ENCODE measurements around the gene RGL2.
"Not testable (repeated sequence)": the region's sequence is repeated elsewhere in the genome, so short reads cannot be mapped to it uniquely, and the experiment has no call there.

RGL2 gene

DNA sequence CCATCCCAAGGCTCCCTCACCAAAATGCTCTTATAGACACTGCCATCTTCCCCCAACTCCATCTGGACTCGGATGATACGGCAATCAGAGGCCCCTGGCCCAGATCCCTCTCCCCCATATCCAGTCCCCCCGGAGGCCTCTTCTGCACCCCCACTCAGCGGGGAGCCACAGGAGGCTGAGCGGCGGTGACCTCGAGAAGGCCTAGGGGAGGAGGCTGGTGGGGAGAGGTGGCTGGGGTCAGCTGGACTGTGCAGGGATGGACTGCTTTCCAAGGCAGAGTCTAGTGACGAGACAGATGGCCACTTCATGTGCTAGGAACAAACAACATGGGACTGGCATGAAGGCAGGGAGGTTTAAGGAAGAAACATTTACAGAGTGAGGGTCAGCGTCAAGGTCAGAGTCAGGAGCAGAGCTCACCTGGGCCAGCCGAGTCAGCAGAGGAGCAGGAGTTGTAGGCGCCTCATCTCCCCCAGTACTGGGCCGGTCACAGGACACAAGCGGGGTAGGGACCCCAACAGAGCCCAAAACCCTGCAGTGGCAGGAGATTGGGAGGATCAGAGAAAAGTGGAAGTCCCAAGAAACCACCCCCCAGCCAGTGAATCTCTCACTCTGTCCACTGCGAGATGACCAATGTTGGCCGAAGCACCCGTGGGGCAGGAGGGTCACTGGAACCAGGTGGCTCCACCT, 5.6 kb downstream of the RGL2 start:
- DNase-seq = no peak

DNA sequence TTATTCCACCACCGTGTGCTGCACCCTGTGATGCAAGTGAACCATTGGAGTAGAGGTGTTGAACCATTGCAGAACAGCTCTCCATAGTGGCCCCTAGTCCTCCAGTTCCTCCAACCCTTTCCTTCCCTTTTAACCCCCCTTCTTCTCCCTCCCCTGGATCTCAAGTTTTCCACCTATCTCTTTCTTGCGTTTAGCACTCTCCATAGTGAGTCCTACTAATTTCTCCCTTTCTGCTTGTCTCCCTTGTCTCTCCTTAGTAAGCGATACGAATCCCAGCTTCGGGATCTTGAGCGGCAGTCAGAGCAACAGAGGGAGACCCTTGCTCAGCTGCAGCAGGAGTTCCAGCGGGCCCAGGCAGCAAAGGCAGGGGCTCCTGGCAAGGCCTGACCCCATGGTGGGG, 8.3 kb downstream of the RGL2 start:
- no peak for DNase-seq

DNA sequence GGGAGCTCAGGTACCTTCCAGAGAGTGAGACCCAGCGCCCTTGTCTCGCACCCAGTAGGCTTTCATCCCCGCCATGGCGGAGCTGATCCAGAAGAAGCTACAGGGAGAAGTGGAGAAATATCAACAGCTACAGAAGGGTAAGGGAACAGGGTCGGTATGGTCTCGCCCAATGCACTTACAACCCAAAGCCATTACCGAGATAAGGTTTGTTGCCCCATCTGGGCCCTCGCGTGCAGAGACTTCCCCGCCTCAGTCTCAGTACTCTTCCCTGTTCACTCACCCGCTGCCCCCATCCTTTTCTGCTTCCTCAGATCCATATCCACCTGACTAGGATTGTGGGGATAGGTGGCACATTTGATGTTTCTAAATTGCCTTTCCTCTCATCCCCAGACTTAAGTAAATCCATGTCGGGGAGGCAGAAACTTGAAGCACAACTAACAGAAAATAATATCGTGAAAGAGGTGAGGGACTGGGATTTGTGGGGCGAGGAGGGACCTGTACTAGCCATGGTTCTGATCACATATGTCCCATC, 8.9 kb downstream of the RGL2 start:
- DNase-seq = no peak

DNA sequence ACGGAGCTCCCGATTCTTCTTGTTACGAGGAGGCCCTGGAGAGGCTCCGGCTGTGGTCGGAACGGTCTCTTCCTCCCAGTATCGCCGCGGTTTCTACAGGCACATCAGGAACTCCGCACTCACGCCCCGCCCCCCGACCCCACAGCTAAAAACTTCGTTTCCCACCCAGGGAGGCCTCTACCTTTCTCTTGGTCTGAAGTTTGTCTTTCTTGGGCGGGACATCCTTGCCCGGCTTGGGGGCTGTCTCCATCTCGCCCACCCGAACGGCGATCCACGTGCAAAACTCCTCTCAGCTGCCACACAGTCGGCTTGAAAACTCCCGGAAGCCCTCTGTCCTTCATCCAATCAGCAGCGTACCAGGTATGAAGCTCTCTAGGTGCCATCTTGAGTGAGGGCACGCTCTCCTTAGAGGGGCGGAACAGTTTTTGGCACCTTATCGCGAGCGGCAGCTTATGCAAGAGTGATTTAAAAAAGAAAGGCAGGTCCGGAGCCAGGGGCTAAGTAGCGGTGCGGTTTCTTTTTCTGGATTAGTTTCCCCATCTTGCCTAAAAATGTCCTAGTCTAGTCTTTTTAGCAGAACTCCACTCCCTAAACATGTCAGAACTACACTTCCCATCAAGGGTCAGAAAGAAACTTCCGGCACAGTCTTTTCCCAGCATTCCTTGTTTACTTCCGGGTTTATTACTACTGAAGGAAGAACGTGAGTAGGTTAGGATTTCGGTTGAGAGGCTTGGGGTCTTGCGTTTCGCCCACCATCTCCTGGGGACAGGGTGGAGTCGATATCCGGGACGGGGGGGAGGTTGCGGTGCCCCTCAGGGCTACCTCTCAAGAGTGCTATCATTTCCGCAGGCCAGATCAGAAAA, 9.6 kb downstream of the RGL2 start, which contains the start of the genes PFDN6 and WDR46:
Gene PFDN6 (plus strand): TSS at position 681 of the 863 bp plus-strand sequence. CDS start 256 bp downstream, outside the sequence.
Gene WDR46 (minus strand): TSS at position 319 of the 863 bp plus-strand sequence. CDS start 69 bp downstream, at position 250.
- peak; percentile 98 for DNase-seq

DNA sequence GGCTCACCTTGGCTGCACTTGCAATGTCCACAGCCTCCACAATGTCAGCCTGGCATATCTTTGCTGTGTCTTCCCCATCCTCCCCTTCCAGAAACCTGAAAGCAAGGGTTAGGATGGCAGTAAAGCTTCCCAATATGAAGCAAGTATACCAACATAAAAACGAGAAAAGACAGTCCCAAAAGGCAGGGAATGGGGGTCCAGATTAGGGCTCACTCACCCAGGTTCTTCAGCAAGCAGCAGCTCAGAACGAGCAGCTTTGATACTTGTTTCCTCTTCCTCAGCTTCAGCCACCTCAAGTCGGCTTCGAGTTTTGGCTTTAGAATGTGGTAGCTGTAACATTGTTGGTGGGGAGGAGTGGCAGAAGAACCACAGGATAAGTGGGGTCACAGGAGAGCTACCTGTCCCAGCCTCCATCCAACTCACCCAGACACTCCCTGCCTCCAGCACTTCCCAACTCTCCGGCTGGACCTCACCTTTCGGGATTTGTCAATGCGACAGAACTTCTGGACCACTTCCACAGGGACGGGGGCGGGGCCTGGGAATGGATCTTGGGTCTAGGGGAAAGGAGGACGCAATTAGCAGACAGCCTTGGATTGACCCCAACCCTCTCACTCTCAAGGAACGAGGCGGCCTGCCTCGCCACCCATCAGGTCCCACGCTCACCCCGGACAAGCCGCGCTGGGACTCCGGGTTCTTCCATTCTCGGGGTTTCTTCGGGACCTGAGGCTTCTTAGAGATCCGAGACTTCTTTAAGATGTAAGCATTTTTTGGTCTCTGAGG, 10.4 kb downstream of the RGL2 start:
- no peak for DNase-seq

DNA sequence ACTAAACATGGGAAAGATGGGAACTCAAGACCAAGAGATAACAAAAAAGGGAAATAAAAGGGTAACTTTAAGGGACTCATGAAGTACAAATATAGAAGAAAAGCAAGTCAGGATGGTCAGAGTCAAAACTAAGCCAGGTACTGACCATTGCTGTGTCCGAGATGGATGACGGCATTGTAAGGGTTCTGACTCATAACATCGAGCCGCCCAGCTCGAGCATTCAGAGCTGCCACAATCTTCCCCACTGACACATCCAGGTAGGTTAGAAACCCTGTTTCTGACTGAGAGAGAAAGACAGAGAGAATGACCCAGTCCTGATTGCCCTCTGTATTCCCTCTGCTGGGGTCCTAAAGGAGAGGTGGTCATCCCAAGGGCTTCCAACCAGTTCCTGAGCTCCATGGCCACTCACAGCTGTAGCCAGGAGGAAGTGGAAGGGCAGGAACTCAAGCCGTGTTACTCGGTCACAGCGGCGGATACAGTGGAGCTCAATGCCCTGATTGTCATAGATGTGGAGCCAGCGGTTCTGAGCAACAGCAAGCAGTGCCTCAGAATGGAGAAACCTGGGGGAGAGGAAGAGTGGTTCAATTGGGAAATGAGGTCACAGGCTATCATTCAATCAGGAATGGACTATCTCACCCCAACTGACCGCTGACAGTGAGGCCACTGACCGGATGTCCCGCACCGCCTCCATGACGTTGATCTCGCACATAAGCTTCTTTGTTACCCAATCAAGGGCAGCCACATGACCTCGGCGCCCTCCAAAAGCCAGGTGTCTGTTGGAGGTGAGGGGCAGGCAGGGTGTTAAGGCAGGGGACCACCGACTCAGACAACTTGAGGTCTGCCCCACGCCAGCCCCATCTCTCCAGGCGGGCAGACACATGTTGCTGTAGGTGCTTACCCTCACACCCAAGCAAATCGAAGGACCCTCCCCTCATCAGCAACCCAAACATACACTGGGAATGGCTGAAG, 11.5 kb downstream of the RGL2 start:
- DNase-seq = no peak

DNA sequence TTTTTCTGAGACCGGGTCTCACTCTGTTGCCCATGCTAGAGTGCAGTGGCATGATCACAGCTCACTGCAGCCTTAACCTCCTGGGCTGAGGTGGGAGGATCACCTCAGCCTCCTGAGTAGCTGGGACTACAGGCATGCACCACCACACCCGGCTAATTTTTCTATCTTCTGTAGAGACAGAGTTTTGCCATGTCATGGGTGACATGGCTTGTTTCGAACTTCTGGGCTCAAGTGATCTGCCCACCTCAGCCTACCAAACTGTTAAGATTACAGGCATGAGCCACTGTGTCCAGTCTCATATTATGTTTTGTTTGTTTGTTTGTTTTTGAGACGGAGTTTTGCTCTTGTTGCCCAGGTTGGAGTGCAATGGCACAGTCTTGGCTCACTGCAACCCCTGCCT, 13.5 kb downstream of the RGL2 start:
- DNase-seq = not testable (repeated sequence)

DNA sequence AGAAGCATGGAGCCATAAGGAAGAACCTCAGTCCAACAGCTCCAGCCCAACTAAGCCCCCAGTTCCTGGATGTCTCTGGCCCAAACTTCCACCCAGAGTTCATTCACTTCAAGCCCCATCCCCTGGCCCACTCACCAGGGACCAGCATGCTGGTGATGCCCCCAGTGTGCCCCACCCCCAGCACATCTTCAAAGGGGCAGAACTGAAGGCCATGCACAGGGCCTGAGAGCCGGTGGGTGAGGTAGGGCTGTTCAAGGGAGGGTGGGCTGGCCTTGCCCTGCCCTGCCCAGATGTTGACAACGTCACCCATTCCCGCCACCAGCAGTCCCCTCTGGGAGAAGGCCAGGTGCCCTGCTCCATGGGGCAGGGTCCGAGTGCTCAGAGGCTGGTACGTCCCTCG, 18.2 kb downstream of the RGL2 start:
- no peak for DNase-seq

DNA sequence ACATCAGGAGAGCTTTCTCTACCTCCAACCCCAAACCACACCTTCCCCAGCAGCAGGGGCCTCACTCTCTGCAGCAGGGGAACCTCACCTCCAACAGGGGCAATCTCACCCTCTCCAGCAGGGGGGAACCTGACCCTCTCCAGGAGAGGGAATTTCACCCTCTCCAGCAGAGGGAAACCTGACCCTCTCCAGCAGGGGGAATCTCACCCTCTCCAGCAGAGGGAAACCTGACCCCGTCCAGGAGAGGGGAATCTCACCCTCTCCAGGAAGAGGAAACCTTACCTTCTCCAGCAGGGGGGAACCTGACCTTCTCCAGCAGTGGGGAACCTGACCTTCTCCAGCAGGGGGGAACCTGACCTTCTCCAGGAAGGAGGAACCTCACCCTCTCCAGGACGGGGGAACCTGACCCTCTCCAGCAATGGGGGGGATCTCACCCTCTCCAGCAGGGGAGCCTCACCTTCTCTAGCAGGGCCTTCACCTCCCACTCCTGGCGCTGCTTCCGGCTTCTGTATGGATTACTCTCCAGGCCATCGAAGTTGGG, 18.7 kb downstream of the RGL2 start:
- DNase-seq = no peak

DNA sequence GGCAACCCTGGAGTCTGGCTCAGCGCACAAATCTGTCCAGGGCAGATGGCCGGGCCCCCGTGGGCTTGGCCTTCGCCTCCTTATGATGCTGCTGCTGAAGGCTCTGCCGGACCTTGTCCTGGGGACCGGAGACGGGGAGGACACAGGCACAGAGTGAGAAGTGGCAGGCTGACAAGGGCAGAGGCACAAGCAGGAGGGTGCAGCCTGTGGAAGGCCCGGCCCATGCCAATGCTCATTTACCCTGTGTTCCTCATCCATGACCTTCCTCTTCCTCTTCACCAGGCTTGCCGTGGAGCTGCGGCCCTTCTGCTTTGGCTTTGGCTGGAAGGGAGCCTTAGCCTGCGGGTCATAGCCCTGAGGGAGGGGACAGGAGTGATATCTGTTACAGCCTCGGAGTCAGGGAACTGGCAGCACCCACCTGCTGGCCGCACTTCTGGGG, 19.5 kb downstream of the RGL2 start:
- DNase-seq = no peak

DNA sequence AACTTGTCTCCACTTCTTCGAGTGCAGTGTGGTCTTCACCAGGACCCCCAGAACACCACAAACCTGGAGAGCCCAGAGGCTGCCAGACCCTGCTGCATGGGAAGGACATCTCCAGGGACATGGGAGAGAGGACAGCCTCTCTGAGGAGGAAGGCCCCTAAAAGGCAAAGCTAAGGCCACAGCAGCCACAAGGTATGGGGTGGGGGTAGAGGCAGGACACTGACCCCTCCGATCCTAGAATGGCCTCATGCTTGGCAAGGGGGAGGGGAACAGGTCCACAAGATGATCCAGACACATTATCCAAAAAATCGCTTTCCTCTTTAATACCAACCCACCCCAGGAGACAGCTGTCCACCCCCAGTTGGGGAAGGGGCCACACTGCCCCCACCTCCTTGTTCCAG, 19.9 kb downstream of the RGL2 start:
- no peak for DNase-seq

DNA sequence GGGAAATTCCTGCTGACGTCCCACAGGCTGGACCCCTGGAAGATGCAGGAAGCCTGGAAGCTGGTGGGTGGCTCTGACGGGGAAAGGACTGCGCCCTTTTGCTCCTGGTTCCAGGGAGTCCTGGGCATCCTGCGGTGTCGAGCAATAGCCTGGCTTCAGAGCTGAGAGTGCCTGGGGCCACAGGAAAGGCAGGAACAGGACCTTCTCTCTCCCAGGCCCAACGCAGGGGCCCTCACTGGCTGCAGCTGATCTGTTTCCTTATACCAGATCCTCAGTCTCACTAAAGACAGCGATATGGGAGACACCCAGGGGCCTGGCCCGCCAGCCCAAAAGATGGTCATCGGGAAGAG, 20.4 kb downstream of the RGL2 start:
- no peak for DNase-seq

DNA sequence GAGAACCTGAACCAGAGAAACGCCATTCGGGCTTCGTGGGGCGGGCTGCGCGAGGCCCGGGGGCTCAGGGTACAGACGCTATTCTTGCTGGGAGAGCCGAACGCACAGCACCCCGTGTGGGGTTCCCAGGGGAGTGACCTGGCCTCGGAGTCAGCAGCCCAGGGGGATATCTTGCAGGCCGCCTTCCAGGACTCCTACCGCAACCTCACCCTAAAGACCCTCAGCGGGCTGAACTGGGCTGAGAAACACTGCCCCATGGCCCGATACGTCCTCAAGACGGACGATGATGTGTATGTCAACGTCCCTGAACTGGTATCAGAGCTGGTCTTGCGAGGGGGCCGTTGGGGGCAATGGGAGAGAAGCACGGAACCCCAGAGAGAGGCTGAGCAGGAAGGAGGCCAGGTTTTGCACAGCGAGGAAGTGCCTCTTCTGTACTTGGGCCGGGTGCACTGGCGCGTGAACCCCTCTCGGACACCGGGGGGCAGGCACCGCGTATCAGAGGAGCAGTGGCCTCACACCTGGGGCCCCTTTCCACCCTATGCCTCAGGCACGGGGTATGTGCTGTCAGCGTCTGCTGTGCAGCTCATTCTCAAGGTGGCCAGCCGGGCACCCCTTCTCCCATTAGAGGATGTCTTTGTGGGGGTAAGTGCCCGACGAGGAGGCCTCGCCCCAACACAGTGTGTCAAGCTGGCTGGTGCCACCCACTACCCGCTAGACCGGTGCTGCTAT, 20.9 kb downstream of the RGL2 start:
- DNase-seq = no peak

DNA sequence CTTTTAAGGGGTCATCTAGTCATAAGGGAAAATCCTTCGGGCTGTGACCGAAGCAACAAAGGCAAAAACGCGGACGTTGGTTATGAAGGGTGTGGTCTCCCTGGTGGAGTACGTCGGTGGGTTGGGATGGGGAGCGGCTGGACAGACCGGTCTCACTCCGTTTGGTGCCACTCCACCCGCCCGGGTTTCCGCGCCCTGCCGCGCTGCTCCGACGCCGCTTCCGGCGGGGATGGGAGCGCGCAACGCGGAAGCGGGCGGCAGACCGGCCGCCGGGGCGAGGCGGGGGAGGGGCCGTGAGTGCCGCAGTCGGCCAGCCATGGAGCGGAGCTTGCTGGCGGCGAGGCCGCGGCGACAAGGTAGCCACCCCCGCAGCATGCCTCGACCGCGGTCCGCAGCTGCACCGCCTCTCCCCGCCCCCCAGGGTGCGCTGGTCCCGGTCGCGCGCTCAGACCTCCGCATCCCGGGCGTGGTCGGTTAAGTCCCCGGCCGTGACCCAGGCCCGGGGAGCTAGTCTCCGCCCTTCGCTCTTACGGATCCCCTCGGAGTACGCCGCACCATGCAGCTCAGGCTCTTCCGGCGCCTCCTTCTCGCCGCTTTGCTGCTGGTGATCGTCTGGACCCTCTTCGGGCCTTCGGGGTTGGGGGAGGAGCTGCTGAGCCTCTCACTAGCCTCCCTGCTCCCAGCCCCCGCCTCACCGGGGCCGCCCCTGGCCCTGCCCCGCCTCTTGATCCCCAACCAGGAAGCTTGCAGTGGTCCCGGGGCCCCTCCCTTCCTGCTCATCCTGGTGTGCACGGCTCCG, 21.7 kb downstream of the RGL2 start, which contains the start of gene B3GALT4:
Gene B3GALT4 (plus strand): TSS at position 260 of the 799 bp plus-strand sequence. CDS start 297 bp downstream, at position 557.
- peak; percentile 89 for DNase-seq

DNA sequence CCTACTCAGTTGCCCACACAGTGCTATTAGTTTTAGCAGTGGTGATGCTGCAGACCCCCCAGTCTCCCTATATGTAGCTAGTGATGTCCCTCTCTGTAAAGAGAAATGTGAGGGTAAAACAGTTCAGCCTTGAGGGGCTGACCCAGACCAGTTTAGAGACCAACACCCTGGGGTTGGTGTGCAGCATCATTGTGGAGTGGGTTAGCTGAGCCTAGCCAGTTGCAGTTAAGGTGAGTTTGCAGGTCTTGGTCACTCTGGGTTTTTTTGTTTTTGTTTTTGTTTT, 22.2 kb downstream of the RGL2 start:
- DNase-seq = no peak

DNA sequence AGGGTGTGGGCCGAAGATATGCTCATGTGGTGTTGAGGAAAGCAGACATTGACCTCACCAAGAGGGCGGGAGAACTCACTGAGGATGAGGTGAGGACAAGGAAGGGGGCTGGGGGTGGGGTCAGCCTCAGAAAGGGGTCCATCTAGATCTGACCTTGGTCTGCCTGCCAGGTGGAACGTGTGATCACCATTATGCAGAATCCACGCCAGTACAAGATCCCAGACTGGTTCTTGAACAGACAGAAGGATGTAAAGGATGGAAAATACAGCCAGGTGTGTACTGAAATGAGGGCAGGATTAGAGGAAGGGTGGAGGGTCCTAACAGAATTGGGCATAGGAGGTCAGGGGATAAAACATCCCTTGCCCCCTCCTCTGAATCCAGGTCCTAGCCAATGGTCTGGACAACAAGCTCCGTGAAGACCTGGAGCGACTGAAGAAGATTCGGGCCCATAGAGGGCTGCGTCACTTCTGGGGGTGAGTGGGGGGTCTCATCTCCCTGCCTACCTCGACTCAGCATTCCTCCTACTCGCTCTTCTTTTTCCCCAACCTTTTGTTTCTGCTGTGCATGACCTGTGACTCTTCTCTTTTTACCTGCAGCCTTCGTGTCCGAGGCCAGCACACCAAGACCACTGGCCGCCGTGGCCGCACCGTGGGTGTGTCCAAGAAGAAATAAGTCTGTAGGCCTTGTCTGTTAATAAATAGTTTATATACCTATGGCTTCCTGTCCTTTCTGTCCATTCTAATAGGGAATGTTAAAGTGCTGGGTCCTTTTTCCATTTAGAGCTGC, 22.8 kb downstream of the RGL2 start:
- DNase-seq = not testable (repeated sequence)

DNA sequence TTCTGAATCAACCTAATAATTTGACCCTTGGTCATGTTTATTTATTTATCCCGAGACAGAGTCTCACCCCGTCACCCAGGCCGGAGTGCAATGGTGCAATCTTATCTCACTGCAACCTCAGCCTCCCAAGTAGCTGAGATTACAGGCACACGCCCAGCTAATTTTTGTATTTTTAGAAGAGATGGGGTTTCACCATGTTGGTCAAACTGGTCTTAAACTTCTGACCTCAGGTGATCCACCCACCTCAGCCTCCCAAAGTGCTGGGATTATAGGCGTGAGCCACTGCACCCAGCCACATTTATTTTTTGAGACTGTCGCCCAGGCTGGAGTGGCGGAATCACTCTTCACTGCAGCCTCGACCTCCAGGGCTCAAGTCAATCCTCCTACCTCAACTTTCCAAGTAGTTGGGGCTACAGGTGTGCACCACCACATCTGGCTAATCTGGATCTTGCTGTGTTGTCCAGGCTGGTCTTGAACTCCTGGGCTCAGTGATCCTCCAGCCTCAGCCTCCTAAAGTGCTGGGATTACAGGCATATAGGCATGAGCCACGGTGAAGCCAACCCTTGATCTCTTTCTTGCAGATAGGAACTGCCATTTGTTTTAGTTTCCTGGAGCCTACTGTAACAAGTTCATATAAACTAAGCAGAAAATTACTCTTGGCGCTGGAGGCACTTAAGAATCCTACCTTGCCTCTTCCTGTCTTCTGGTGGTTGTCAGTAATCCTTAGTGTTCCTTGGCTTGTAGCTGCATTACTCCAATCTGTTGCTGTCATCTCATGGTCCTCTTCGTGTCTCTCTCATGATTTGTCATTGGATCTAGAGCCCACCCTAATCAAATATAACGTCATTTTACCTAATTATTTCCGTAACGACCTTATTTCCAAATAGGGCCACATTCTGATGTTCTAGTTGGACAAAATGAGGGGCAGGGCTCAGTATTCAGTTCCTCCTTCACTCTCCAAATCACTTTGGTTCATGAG, 24.5 kb downstream of the RGL2 start:
- DNase-seq = no peak

Measured in eye (tissue), 1 donor.